Chondrocyte (in vitro differentiated cells): ENCODE data around the gene SOX15. TPM values are rescaled to one million over a fixed set of nuclear protein-coding genes. Genes with fewer than 3 reads are reported as not detected.

Experiments used
- DNase-seq: peaks from one replicate; pipeline ENCODE4 v3.0.0; 2021; ENCODE audit warnings: mixed read lengths, low spot score
- H3K27ac Mint-ChIP-seq: one replicate; pipeline ENCODE4 v1.8.0; 2021; ENCODE audit warnings: mild to moderate bottlenecking, moderate library complexity, mixed read lengths; ENCODE audit not compliant: unreplicated experiment
- H3K27me3 Mint-ChIP-seq: 2 replicates; pipeline ENCODE4 v1.8.0; 2021; ENCODE audit warnings: low read depth, mixed read lengths
- H3K36me3 Mint-ChIP-seq: 2 replicates; pipeline ENCODE4 v1.8.0; 2021; ENCODE audit warnings: low read depth, mixed read lengths
- H3K4me1 Mint-ChIP-seq: 2 replicates; pipeline ENCODE4 v1.8.0; 2021; ENCODE audit warnings: low read depth, mild to moderate bottlenecking, mixed read lengths
- H3K4me3 Mint-ChIP-seq: one replicate; pipeline ENCODE4 v1.8.0; 2021; ENCODE audit warnings: mild to moderate bottlenecking, moderate library complexity, mixed read lengths; ENCODE audit not compliant: unreplicated experiment
- H3K9me3 Mint-ChIP-seq: 2 replicates; pipeline ENCODE4 v1.8.0; 2021; ENCODE audit warnings: low read depth, mixed read lengths
- total RNA-seq: library from RNA; stranded (reverse); gene quantifications from 3 replicates; pipeline ENCODE4 v1.2.1, GENCODE V29; 2021
- TF ChIP-seq, protein P1 (sequence below): fragments of 200-600 bp; sonication (generic); IDR thresholded peaks from 2 replicates; pipeline ENCODE4 v1.5.0; 2021; ENCODE audit warnings: antibody characterized with exemption, mild to moderate bottlenecking, moderate library complexity

The SOX15 gene
- total RNA-seq, 1 donor from 2014 or later: 0.32 TPM

DNA sequence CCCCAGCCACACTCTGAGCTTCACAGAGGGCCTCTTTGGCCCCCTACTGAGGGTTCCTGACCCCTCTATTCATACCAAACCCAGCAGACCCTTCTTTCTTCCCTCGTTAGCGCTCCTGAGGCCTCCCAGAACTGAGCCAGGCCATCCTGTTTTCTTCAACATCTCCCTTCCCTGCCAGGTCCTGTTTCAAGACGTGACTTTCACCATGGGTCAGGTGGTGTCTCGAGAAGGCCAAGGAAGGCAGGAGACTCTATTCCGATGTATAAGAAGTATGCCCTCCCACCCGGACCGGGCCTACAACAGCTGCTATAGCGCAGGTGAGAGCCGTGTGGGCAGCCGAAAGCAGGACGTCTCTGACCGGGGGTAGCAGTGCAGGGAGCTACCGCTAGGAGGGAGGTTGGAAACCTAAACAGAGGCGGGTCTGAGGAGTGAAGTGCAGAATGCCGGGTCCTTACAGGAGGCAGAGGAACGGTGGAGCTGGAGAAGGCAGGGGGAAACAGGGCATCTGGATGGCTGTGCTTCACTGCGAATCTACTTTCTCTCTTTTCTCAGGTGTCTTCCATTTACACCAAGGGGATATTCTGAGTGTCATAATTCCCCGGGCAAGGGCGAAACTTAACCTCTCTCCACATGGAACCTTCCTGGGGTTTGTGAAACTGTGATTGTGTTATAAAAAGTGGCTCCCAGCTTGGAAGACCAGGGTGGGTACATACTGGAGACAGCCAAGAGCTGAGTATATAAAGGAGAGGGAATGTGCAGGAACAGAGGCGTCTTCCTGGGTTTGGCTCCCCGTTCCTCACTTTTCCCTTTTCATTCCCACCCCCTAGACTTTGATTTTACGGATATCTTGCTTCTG, 29.5 kb downstream of the SOX15 start:
- Mint-ChIP-seq H3K4me3 (peak overlapping the region; percentile 89), H3K27ac (peak overlapping the region; percentile 98), H3K27me3 (no peaks in the 10 kb centered on the region), H3K9me3 (no peaks in the 10 kb centered on the region), H3K4me1 (peaks cover 36% of the 10 kb centered on the region), H3K36me3 (no peaks in the 10 kb centered on the region)
- TF ChIP-seq, protein P1, sequence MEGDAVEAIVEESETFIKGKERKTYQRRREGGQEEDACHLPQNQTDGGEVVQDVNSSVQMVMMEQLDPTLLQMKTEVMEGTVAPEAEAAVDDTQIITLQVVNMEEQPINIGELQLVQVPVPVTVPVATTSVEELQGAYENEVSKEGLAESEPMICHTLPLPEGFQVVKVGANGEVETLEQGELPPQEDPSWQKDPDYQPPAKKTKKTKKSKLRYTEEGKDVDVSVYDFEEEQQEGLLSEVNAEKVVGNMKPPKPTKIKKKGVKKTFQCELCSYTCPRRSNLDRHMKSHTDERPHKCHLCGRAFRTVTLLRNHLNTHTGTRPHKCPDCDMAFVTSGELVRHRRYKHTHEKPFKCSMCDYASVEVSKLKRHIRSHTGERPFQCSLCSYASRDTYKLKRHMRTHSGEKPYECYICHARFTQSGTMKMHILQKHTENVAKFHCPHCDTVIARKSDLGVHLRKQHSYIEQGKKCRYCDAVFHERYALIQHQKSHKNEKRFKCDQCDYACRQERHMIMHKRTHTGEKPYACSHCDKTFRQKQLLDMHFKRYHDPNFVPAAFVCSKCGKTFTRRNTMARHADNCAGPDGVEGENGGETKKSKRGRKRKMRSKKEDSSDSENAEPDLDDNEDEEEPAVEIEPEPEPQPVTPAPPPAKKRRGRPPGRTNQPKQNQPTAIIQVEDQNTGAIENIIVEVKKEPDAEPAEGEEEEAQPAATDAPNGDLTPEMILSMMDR: no peak
- no peak for DNase-seq

DNA sequence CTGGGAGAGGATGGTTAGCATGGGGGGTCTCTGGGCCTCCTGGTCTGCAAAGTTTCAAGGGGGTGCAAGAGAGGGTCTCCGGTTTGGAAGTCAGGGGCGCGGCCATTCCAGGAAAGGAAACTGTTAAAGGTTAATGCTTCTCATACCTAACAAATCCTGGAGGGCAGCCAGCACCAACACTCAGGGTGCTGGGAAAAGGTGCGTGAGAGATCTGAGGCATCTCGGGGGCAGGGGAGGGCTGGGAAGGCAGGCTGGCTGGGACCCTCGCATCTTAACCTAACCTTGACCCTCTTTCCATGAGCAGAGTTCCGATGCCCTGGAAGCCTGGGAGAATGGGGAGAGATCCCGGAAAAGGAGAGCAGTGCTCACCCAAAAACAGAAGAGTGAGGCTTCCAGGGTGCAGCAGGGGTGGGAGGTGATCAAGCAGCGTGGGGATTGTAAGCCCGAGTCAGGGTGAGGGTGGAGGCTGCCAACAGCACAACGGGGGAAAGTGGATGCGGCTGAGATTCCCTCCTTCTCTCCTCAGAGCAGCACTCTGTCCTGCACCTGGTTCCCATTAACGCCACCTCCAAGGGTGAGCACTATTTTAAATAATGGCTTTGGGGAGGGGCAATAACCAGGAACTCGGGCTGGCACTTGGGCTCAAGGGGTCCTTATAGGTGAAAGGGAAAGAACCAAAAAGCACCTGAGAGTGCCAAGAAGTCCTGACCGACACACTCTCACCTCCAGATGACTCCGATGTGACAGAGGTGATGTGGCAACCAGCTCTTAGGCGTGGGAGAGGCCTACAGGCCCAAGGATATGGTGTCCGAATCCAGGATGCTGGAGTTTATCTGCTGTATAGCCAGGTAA, 30.3 kb downstream of the SOX15 start:
- Mint-ChIP-seq H3K4me3 (no peak overlapping the region), H3K27me3 (no peaks in the 10 kb centered on the region), H3K4me1 (peaks cover 36% of the 10 kb centered on the region), H3K36me3 (no peaks in the 10 kb centered on the region), H3K27ac (peak overlapping the region; percentile 98), H3K9me3 (no peaks in the 10 kb centered on the region)
- no peak for DNase-seq
- TF ChIP-seq, protein P1: no peak

DNA sequence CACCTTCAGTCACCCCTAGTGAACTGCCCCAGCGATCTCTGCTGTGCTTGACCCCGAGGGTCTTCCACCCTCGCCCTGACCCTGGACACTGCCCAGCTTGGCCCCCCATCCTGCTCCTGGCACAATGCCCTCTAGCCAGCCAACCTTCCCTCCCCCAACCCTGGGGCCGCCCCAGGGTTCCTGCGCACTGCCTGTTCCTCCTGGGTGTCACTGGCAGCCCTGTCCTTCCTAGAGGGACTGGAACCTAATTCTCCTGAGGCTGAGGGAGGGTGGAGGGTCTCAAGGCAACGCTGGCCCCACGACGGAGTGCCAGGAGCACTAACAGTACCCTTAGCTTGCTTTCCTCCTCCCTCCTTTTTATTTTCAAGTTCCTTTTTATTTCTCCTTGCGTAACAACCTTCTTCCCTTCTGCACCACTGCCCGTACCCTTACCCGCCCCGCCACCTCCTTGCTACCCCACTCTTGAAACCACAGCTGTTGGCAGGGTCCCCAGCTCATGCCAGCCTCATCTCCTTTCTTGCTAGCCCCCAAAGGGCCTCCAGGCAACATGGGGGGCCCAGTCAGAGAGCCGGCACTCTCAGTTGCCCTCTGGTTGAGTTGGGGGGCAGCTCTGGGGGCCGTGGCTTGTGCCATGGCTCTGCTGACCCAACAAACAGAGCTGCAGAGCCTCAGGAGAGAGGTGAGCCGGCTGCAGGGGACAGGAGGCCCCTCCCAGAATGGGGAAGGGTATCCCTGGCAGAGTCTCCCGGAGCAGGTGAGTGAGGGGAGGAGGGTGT, 31.2 kb downstream of the SOX15 start, which contains the start of gene TNFSF13:
TNFSF13 (plus strand) TSS at position 207 of the 776 bp plus-strand sequence; CDS start at position 497, 290 bp downstream.
- TF ChIP-seq, protein P1: no peak
- Mint-ChIP-seq H3K4me1 (peaks cover 33% of the 10 kb centered on the region), H3K36me3 (no peaks in the 10 kb centered on the region), H3K9me3 (no peaks in the 10 kb centered on the region), H3K4me3 (peak within 1 kb of the TSS; percentile 35), H3K27me3 (no peaks in the 10 kb centered on the region), H3K27ac (peak within 1 kb of the TSS; percentile 92)
- DNase-seq: no peak

DNA sequence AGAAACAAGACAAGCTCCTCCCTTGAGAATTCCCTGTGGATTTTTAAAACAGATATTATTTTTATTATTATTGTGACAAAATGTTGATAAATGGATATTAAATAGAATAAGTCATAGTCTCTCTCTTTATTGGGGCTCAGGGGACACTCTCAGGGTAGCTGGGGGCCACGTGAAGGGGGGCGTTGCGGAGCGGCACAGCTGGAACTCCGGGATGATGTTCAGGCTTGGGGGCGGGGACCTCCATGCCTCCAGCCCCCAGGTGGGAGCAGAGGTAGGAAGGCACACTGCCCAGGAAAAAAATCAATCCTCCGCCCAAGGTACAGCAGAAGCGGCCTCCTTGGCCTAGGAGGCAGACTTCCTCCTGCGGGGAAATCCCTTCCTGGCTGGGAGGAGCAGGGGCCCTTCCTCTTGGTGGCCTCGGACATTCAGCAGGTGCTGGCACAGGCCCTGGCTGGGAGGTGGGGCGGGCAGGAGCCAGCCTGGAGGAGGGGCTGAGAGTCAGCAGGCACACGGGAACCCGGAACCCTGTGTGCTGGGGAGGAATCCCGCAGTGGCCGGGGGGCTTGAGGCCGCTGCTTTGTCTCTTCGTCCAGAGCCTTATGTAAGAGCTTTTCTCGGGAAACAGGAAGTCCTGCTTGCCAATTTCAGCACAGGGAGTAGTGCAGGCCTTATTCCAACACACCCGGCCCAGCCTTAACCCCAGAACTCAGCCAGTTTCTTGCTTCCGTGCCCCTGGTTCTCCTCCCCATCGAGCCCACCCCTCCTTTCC, 31.9 kb downstream of the SOX15 start:
- H3K9me3 Mint-ChIP-seq: no peaks in the 10 kb centered on the region
- H3K36me3 Mint-ChIP-seq: peaks cover 2% of the 10 kb centered on the region
- peak overlapping the region; percentile 35 for H3K4me3 Mint-ChIP-seq
- TF ChIP-seq, protein P1: no peak
- peak overlapping the region; percentile 92 for H3K27ac Mint-ChIP-seq
- no peak for DNase-seq
- H3K4me1 Mint-ChIP-seq: peaks cover 31% of the 10 kb centered on the region
- H3K27me3 Mint-ChIP-seq: no peaks in the 10 kb centered on the region
